GM12878 (cell line): ENCODE measurements around the gene SLC25A17. TPM values are rescaled to one million over a fixed set of nuclear protein-coding genes. Genes with fewer than 3 reads are reported as not detected.

Experiments
- ATAC-seq: fragments of 200-7000 bp; cut with Tn5 transposase; 3 replicates; pipeline ENCODE4 v1.9.1; 2020; ENCODE audit warnings: mild to moderate bottlenecking, moderate library complexity
- BruUV-seq: library from RNA; stranded (reverse); fragments of 400-500 nt; replicated peaks from 2 replicates; lab custom pipeline; 2021; lab: Mats Ljungman, UMichigan
- CTCF ChIA-PET: fragments of 300-600 bp; sonication (Branson Sonifier 250); formaldehyde crosslinking; extraction: SDS; loops from one replicate; lab custom pipeline; 2021; ENCODE audit warnings: inconsistent platforms; lab: Yijun Ruan, JAX
- POLR2A ChIA-PET: fragments of 350-600 bp; formaldehyde crosslinking; extraction: SDS; loops from one replicate; lab custom pipeline; 2021; ENCODE audit warnings: inconsistent platforms; lab: Charles Lee
- RAD21 ChIA-PET: fragments of 300-600 bp; sonication (Branson Sonifier 250); formaldehyde crosslinking; loops from one replicate; lab custom pipeline; 2023; ENCODE audit warnings: antibody characterized with exemption; ENCODE audit not compliant: unreplicated experiment; lab: Charles Lee
- SMC1A ChIA-PET: fragments of 300-600 bp; sonication (Branson Sonifier 250); formaldehyde crosslinking; loops from one replicate; lab custom pipeline; 2023; ENCODE audit not compliant: unreplicated experiment, uncharacterized antibody; lab: Charles Lee
- DNase-seq: peaks from one replicate; pipeline ENCODE4 v3.0.0-alpha.2; 2011; ENCODE audit warnings: low read depth, low spot score
- FAIRE-seq: peaks from 3 replicates; lab custom pipeline; 2011; peaks lifted over from hg19 to GRCh38; lab: Jason Lieb, UNC
- H2AFZ ChIP-seq: 2 replicates; pipeline ENCODE4 v1.6.0; 2011; ENCODE audit warnings: low read depth, low read length, control low read depth; ENCODE audit not compliant: control insufficient read depth
- H3K27ac ChIP-seq: 2 replicates; pipeline ENCODE4 v1.5.1; 2011; ENCODE audit warnings: control low read depth; ENCODE audit not compliant: control insufficient read depth, insufficient read depth
- H3K27me3 ChIP-seq, 2 experiments: replicated peaks in 1 of 2; 2 replicates each; pipeline versions ENCODE4 v1.6.0 to v1.6.1; 2011; ENCODE audit warnings: low read length in 1 of 2; ENCODE audit not compliant: control insufficient read depth in 2 of 2, insufficient read depth in 2 of 2
- H3K36me3 ChIP-seq, 2 experiments: 2 replicates each; pipeline ENCODE4 v1.5.1; 2011; ENCODE audit warnings: low read length in 1 of 2; ENCODE audit not compliant: control insufficient read depth in 2 of 2, insufficient read depth in 2 of 2
- H3K4me1 ChIP-seq: 2 replicates; pipeline ENCODE4 v1.6.1; 2011; ENCODE audit warnings: mild to moderate bottlenecking, low read length, moderate library complexity, mixed read lengths; ENCODE audit not compliant: control insufficient read depth, insufficient read depth
- H3K4me2 ChIP-seq: 2 replicates; pipeline ENCODE4 v1.6.0; 2011; ENCODE audit warnings: control low read depth; ENCODE audit not compliant: control insufficient read depth, insufficient read depth
- H3K4me3 ChIP-seq: fragments of 200-600 bp; sonication (generic); 2 replicates; pipeline ENCODE4 v1.5.1; 2016
- H3K79me2 ChIP-seq: 2 replicates; pipeline ENCODE4 v1.6.0; 2011; ENCODE audit warnings: low read length; ENCODE audit not compliant: control insufficient read depth, insufficient read depth
- H3K9ac ChIP-seq: 2 replicates; pipeline ENCODE4 v1.8.0; 2011; ENCODE audit warnings: low read length, control low read depth, mixed read lengths; ENCODE audit not compliant: control insufficient read depth, insufficient read depth
- H3K9me3 ChIP-seq: replicated peaks from 3 replicates; pipeline ENCODE4 v1.5.1; 2011; ENCODE audit warnings: mild to moderate bottlenecking, low read length; ENCODE audit not compliant: control insufficient read depth, insufficient read depth
- H4K20me1 ChIP-seq: 2 replicates; pipeline ENCODE4 v1.6.0; 2011; ENCODE audit not compliant: control insufficient read depth, insufficient read depth
- BCL11A ChIP-seq: IDR thresholded peaks from 2 replicates; pipeline ENCODE4 v1.6.1; 2011; ENCODE audit warnings: low read depth, low read length
- CBFB ChIP-seq: IDR thresholded peaks from 2 replicates; pipeline ENCODE4 v1.6.1; 2016; ENCODE audit warnings: antibody characterized with exemption, low read depth
- CHD2 ChIP-seq: IDR thresholded peaks from 2 replicates; pipeline ENCODE4 v1.6.1; 2011; ENCODE audit warnings: low read depth, low read length, improper control_type of control experiment, borderline replicate concordance
- NBN ChIP-seq: fragments of 450-650 bp; IDR thresholded peaks from 2 replicates; pipeline ENCODE4 v1.6.1; 2016
- PML ChIP-seq: IDR thresholded peaks from 2 replicates; pipeline ENCODE4 v1.6.1; 2012; ENCODE audit warnings: low read length, inconsistent platforms
- RBBP5 ChIP-seq: fragments of 200-600 bp; sonication (generic); conservative IDR thresholded peaks from 2 replicates; pipeline ENCODE4 v1.6.1; 2016
- RFX5 ChIP-seq: IDR thresholded peaks from 2 replicates; pipeline ENCODE4 v1.6.1; 2011; ENCODE audit warnings: low read depth, low read length, improper control_type of control experiment
- SIX5 ChIP-seq: IDR thresholded peaks from 2 replicates; pipeline ENCODE4 v1.6.1; 2011; ENCODE audit warnings: mild to moderate bottlenecking, low read depth, low read length, moderate library complexity; ENCODE audit not compliant: severe bottlenecking
- SPI1 ChIP-seq: IDR thresholded peaks from 2 replicates; pipeline ENCODE4 v1.6.1; 2011; ENCODE audit warnings: low read depth, mild to moderate bottlenecking, low read length, moderate library complexity, borderline replicate concordance; ENCODE audit not compliant: insufficient read depth
- WGBS: methylation state at CpG from one replicate; pipeline ENCODE4 v1.1.6; 2016; ENCODE audit warnings: low lambda C conversion rate; ENCODE audit not compliant: insufficient replicate concordance, insufficient coverage; ENCODE audit errors: missing lambda C conversion rate; 5-methylcytosine and 5-hydroxymethylcytosine counted together
- in situ Hi-C: fragments of 300-500 bp; cut with MboI; formaldehyde crosslinking; loops from 9 replicates; pipeline ENCODE4 v1.14.3; 2018; ENCODE audit warnings: mixed read lengths
- intact Hi-C: fragments of 100-400 bp; cut with micrococcal nuclease; formaldehyde crosslinking; loops from one replicate; pipeline ENCODE4 v1.14.2; 2022; ENCODE audit not compliant: unreplicated experiment
- polyA plus RNA-seq, 11 experiments: library from polyadenylated mRNA; depleted of rRNA in 4 of 11; unstranded in 6 of 11; stranded (reverse) in 5 of 11; fragments of >200 nt; fragmentation: Nextera tagmentation in 4 of 11; fragmentation: Illumina TruSeq in 1 of 11; extraction: Ambion mirVana in 4 of 11; extraction: Trizol in 1 of 11; gene quantifications; 1 replicate in 1 of 11; 2 replicates in 10 of 11; pipeline versions ENCODE4 v1.2.1 to v1.2.3, GENCODE V29; 2011 to 2016; ENCODE audit warnings: inconsistent platforms in 2 of 11, missing spikeins in 2 of 11, low read depth in 1 of 11
- total RNA-seq, 4 experiments: library from RNA; depleted of rRNA in 3 of 4; stranded (reverse); fragments of >200 nt in 3 of 4; fragmentation: Illumina TruSeq in 1 of 4; extraction: Trizol in 1 of 4; gene quantifications; 2 replicates each; pipeline versions ENCODE4 v1.2.1 to v1.2.3, GENCODE V29; 2013 to 2021
- TF ChIP-seq, protein P1 (sequence below): fragments of 450-650 bp; IDR thresholded peaks from 2 replicates; pipeline ENCODE4 v1.6.1; 2017; ENCODE audit warnings: low read depth, mild to moderate bottlenecking, moderate library complexity
- TF ChIP-seq, protein P2 (sequence below): fragments of 450-650 bp; IDR thresholded peaks from 2 replicates; pipeline ENCODE4 v1.6.1; 2017; ENCODE audit warnings: mild to moderate bottlenecking, low read depth, inconsistent platforms; ENCODE audit not compliant: poor library complexity, severe bottlenecking
- TF ChIP-seq, protein P3 (sequence below): IDR thresholded peaks from 2 replicates; pipeline ENCODE4 v1.6.1; 2012; ENCODE audit warnings: low read depth, low read length, improper control_type of control experiment
- TF ChIP-seq, protein P4 (sequence below): fragments of 450-650 bp; IDR thresholded peaks from 2 replicates; pipeline ENCODE4 v1.6.1; 2016; ENCODE audit warnings: mild to moderate bottlenecking, moderate library complexity, borderline replicate concordance
- TF ChIP-seq, protein P5 (sequence below): fragments of 450-650 bp; IDR thresholded peaks from 2 replicates; pipeline ENCODE4 v1.6.1; 2016; ENCODE audit warnings: mild to moderate bottlenecking

SLC25A17 gene
- total and polyA plus RNA-seq, 10 of the 15 experiments (the other 5 are each of a cell fraction or from before 2014, with no cell fraction given), result 37.5 to 113 (median 62.3) TPM

DNA sequence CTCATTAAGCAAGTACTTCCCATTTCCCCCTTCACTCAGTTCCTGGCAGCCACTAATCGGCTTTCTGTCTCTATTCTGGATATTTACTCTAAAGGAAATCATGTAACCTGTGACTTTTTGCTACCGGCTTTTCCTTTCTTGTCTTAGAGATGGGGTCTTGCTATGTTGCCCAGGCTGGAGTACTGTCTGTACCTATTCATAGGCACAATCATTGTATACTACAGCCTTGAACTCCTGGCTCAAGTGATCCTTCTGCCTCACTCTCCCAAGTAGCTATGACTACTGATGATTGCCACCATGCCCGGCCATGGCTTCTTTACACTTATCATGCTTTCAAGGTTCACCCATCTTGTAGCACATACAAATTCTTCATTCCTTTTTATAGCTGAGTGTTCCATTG is 12.4 kb downstream of the SLC25A17 start:
- no peak for ATAC-seq
- peaks cover 4% of the 10 kb centered on the region; the same call in 1 of the 2 replicates for H3K4me1 ChIP-seq
- H4K20me1 ChIP-seq, result no peaks in the 10 kb centered on the region
- ChIA-PET CTCF (interaction anchor here (1.2 kb wide), 1 partner anchor 122 kb away, joined by 3 read pairs; no protein-coding TSS in a partner anchor), RAD21 (no interaction called here), POLR2A (interaction anchor here (1.1 kb wide), 1 partner anchor 9 kb away, joined by 3 read pairs; no protein-coding TSS in a partner anchor), SMC1A (interaction anchor here (0.6 to 1.2 kb wide), 3 partner anchors 27 to 116 kb away, joined by 3 read pairs; no protein-coding TSS in a partner anchor)
- BruUV-seq, result no TSS peak
- no peaks in the 10 kb centered on the region for H3K27me3 ChIP-seq
- H3K9ac ChIP-seq, result no peak overlapping the region
- no peaks in the 10 kb centered on the region; the same call in 2 of the 3 replicates for H3K9me3 ChIP-seq
- no peak overlapping the region for H2AFZ ChIP-seq
- in situ Hi-C loops, result no loop called here
- H3K27ac ChIP-seq, result no peak overlapping the region
- DNase-seq, result no peak
- intact Hi-C loops, result no loop called here
- peaks cover 58% of the 10 kb centered on the region for H3K79me2 ChIP-seq
- WGBS, result 95% methylated on average over 3 of the region's 3 CpGs
- no peak overlapping the region for H3K4me2 ChIP-seq
- no peak overlapping the region for H3K4me3 ChIP-seq
- FAIRE-seq, result no peak
- peaks cover 2 to 11% of the 10 kb centered on the region in 2 experiments; a peak in 2 of 4 replicates for H3K36me3 ChIP-seq
- no peak for TF ChIP-seq SPI1
- TF ChIP-seq CHD2, result no peak
- TF ChIP-seq, protein P1, sequence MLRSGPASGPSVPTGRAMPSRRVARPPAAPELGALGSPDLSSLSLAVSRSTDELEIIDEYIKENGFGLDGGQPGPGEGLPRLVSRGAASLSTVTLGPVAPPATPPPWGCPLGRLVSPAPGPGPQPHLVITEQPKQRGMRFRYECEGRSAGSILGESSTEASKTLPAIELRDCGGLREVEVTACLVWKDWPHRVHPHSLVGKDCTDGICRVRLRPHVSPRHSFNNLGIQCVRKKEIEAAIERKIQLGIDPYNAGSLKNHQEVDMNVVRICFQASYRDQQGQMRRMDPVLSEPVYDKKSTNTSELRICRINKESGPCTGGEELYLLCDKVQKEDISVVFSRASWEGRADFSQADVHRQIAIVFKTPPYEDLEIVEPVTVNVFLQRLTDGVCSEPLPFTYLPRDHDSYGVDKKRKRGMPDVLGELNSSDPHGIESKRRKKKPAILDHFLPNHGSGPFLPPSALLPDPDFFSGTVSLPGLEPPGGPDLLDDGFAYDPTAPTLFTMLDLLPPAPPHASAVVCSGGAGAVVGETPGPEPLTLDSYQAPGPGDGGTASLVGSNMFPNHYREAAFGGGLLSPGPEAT, result no peak
- TF ChIP-seq, protein P2, sequence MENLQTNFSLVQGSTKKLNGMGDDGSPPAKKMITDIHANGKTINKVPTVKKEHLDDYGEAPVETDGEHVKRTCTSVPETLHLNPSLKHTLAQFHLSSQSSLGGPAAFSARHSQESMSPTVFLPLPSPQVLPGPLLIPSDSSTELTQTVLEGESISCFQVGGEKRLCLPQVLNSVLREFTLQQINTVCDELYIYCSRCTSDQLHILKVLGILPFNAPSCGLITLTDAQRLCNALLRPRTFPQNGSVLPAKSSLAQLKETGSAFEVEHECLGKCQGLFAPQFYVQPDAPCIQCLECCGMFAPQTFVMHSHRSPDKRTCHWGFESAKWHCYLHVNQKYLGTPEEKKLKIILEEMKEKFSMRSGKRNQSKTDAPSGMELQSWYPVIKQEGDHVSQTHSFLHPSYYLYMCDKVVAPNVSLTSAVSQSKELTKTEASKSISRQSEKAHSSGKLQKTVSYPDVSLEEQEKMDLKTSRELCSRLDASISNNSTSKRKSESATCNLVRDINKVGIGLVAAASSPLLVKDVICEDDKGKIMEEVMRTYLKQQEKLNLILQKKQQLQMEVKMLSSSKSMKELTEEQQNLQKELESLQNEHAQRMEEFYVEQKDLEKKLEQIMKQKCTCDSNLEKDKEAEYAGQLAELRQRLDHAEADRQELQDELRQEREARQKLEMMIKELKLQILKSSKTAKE, result no peak
- no peak for TF ChIP-seq BCL11A
- TF ChIP-seq RBBP5, result no peak
- TF ChIP-seq, protein P3, sequence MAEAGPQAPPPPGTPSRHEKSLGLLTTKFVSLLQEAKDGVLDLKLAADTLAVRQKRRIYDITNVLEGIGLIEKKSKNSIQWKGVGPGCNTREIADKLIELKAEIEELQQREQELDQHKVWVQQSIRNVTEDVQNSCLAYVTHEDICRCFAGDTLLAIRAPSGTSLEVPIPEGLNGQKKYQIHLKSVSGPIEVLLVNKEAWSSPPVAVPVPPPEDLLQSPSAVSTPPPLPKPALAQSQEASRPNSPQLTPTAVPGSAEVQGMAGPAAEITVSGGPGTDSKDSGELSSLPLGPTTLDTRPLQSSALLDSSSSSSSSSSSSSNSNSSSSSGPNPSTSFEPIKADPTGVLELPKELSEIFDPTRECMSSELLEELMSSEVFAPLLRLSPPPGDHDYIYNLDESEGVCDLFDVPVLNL, result no peak
- TF ChIP-seq, protein P4, sequence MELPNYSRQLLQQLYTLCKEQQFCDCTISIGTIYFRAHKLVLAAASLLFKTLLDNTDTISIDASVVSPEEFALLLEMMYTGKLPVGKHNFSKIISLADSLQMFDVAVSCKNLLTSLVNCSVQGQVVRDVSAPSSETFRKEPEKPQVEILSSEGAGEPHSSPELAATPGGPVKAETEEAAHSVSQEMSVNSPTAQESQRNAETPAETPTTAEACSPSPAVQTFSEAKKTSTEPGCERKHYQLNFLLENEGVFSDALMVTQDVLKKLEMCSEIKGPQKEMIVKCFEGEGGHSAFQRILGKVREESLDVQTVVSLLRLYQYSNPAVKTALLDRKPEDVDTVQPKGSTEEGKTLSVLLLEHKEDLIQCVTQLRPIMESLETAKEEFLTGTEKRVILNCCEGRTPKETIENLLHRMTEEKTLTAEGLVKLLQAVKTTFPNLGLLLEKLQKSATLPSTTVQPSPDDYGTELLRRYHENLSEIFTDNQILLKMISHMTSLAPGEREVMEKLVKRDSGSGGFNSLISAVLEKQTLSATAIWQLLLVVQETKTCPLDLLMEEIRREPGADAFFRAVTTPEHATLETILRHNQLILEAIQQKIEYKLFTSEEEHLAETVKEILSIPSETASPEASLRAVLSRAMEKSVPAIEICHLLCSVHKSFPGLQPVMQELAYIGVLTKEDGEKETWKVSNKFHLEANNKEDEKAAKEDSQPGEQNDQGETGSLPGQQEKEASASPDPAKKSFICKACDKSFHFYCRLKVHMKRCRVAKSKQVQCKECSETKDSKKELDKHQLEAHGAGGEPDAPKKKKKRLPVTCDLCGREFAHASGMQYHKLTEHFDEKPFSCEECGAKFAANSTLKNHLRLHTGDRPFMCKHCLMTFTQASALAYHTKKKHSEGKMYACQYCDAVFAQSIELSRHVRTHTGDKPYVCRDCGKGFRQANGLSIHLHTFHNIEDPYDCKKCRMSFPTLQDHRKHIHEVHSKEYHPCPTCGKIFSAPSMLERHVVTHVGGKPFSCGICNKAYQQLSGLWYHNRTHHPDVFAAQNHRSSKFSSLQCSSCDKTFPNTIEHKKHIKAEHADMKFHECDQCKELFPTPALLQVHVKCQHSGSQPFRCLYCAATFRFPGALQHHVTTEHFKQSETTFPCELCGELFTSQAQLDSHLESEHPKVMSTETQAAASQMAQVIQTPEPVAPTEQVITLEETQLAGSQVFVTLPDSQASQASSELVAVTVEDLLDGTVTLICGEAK, result no peak
- no peak for TF ChIP-seq RFX5
- TF ChIP-seq NBN, result no peak
- no peak for TF ChIP-seq CBFB
- no peak for TF ChIP-seq PML
- TF ChIP-seq, protein P5, sequence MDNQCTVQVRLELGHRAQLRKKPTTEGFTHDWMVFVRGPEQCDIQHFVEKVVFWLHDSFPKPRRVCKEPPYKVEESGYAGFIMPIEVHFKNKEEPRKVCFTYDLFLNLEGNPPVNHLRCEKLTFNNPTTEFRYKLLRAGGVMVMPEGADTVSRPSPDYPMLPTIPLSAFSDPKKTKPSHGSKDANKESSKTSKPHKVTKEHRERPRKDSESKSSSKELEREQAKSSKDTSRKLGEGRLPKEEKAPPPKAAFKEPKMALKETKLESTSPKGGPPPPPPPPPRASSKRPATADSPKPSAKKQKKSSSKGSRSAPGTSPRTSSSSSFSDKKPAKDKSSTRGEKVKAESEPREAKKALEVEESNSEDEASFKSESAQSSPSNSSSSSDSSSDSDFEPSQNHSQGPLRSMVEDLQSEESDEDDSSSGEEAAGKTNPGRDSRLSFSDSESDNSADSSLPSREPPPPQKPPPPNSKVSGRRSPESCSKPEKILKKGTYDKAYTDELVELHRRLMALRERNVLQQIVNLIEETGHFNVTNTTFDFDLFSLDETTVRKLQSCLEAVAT, result no peak
- no peak for TF ChIP-seq SIX5
